Epithelial cell of proximal tubule (primary cell): ENCODE measurements around the gene CERS1. TPM values are rescaled to one million over a fixed set of nuclear protein-coding genes. Genes with fewer than 3 reads are reported as not detected.

Source experiments
- DNase-seq: peaks from one replicate; pipeline ENCODE4 v3.0.0-alpha.2; 2011; ENCODE audit warnings: low read depth
- H3K4me3 ChIP-seq: 2 replicates; pipeline ENCODE4 v1.5.1; 2011; ENCODE audit warnings: low read depth, mild to moderate bottlenecking, low read length
- total RNA-seq: library from RNA; depleted of rRNA; stranded (reverse); fragments of >200 nt; gene quantifications from 2 replicates; pipeline ENCODE4 v1.2.3, GENCODE V29; 2015
- TF ChIP-seq, protein P1 (sequence below): conservative IDR thresholded peaks from 2 replicates; pipeline ENCODE4 v1.5.1; 2012; ENCODE audit warnings: low read depth, mild to moderate bottlenecking, low read length

CERS1 gene
- total RNA-seq, 1 donor from 2014 or later = 2.0 TPM

DNA sequence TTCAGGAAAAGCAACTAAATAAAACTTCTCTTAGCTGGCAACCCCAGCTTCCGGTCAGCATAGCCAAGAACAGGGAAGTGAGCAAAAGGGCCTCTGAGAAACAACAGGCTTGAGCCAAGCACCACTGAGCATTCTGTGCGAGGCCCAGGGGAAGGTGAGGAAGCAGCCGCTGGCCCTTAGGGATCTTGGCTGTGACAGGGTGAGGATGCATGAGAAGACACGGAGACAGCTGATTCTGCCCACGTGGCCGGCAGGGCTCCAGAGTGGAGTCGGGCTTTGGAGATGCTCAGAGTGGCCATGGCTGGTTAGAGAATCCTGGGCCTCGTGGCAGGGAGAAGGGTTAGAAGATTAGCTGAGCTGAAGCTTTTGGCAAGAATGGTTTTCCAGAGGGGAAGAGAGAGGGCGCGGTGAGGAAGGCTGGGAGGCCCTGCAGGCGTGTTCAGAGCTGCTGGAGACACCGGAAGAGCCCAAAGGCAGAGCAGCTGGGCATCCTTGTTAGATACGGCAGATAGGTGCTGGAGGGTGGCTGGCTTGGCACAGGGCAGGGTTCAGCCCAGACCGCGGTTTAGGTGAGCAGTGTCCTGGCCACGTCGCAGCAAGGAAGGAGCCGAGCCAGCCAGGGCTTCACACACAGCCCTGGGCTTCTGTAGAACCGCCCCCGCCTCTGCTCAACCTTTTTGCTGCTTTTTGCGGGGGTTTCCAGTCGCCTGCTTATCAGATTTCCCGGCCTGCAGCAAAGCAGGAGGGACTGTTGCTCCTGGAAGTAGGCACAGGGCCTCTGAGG is 46.9 kb downstream of the CERS1 start:
- H3K4me3 ChIP-seq = no peak overlapping the region
- no peak for DNase-seq
- TF ChIP-seq, protein P1, sequence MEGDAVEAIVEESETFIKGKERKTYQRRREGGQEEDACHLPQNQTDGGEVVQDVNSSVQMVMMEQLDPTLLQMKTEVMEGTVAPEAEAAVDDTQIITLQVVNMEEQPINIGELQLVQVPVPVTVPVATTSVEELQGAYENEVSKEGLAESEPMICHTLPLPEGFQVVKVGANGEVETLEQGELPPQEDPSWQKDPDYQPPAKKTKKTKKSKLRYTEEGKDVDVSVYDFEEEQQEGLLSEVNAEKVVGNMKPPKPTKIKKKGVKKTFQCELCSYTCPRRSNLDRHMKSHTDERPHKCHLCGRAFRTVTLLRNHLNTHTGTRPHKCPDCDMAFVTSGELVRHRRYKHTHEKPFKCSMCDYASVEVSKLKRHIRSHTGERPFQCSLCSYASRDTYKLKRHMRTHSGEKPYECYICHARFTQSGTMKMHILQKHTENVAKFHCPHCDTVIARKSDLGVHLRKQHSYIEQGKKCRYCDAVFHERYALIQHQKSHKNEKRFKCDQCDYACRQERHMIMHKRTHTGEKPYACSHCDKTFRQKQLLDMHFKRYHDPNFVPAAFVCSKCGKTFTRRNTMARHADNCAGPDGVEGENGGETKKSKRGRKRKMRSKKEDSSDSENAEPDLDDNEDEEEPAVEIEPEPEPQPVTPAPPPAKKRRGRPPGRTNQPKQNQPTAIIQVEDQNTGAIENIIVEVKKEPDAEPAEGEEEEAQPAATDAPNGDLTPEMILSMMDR = no peak

DNA sequence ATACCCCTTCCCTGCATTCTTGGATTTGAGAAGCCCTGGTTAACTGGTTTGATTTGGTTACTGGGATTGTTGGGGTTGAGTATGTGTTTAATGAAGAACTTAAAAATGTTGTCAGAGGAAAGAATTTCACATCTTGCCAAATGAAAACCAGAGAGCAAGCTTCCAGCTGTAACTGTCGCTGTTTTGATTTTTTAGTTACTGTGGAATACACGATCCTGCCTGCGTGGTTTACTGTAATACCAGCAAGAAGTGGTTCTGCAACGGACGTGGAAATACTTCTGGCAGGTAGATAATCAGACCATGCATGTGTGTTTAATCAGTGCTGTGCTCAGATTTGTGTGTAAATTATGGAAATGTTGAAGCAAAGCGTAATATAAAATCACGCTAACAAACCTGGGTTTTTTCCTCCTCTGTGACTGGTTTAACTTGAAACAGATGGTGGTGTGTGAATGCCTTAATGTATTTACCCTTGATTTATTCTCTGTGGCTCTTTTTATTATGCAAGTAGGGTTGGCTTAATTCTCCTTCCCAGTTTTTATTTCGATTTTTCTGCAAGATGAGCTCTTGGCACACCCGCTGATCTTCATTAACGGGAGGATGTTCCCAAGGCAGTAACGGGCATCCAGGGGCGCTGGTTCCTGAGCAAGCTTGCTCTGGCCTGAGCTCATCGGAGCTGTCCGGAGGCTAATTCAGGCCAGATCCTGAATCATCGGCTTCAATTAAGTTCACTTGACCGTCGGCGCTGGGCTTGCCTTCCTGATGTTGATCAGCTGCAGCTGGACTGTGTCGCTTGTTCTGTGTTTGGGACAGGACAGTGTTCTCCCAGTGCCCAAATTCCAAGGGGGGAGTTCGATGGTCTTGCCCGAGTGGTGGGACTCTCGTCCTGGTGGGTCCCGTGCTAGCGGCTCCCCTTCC is 48.2 kb downstream of the CERS1 start:
- DNase-seq = no peak

GRCh38 chr19:18846862-18847548 is 49.0 kb downstream of the CERS1 start:
- no peak overlapping the region for H3K4me3 ChIP-seq
- DNase-seq = no peak
- TF ChIP-seq, protein P1 = peak; percentile 94

More for the DNA sequence above, 48.2 kb downstream of the CERS1 start:
- TF ChIP-seq, protein P1 = no peak
- H3K4me3 ChIP-seq = no peak overlapping the region

DNA sequence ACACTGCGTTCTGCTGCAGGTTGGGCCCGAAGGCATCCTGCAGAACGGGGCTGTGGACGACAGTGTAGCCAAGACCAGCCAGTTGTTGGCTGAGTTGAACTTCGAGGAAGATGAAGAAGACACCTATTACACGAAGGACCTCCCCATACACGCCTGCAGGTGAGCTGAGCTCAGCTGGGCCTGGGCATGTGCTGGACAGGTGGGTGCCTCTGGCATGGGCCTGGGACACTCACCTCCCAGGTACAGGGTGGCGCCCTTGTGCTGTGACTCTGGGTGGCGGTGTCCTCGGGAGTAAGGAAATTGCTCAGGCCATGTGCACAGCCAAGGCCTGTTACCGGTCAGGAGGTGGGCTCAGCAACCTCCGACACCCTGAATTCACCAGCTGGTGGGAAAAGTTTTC is 50.0 kb downstream of the CERS1 start:
- no peak for DNase-seq
- TF ChIP-seq, protein P1 = no peak

DNA sequence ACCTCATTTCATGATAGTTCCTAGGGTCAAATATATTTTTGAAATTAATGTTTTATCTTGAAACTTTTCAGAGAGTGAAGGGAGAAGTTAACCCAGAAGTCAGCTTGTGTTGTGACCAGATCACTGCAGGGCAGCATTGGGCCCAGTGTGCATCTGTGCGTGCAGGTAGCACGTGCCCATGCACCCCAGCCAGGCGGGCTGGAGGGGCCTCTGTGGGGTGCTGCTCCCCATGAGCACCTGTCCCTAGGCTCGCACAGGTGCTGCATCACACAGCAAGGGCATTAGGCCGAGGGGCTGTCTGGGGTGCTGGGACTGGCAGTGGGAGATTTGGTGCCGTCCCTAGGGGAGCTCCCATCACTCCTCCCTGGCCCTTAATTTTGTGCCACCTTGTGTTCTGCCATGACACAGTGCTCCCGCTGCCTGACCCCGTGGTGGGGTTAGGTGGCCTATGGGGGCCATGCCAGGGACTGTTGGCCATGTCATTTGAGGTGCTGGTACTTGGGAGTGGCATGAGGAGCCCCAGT is 51.1 kb downstream of the CERS1 start:
- no peak overlapping the region for H3K4me3 ChIP-seq
- no peak for DNase-seq
- TF ChIP-seq, protein P1 = no peak

More for the DNA sequence above, 50.0 kb downstream of the CERS1 start:
- no peak overlapping the region for H3K4me3 ChIP-seq

- H3K4me3 ChIP-seq = no peak overlapping the region
- TF ChIP-seq, protein P1 = no peak
- DNase-seq = no peak
Measured at GRCh38 chr19:18843960-18844359, 52.0 kb downstream of the CERS1 start.
